Osteoblast (primary cell): ENCODE data around the gene OXSM. TPM values are rescaled to one million over a fixed set of nuclear protein-coding genes. Genes with fewer than 3 reads are reported as not detected.

ENCODE experiments used
- DNase-seq: peaks from one replicate; pipeline ENCODE4 v3.0.0; 2011; ENCODE audit warnings: low spot score, mixed read lengths; ENCODE audit not compliant: insufficient read length; ENCODE audit errors: missing footprints
- H2AFZ ChIP-seq: 2 replicates; pipeline ENCODE4 v1.6.0; 2011; ENCODE audit warnings: mild to moderate bottlenecking, low read length
- H3K27ac ChIP-seq: 2 replicates; pipeline ENCODE4 v1.5.1; 2011; ENCODE audit warnings: mild to moderate bottlenecking, low read depth, low read length, moderate library complexity
- H3K27me3 ChIP-seq: 2 replicates; pipeline ENCODE4 v1.6.0; 2012; ENCODE audit warnings: mild to moderate bottlenecking, control low read depth, inconsistent platforms, low read length, moderate library complexity; ENCODE audit not compliant: insufficient read depth
- H3K36me3 ChIP-seq: 2 replicates; pipeline ENCODE4 v1.5.1; 2011; ENCODE audit warnings: mild to moderate bottlenecking, low read length, control low read depth, moderate library complexity; ENCODE audit not compliant: insufficient read depth
- H3K4me1 ChIP-seq: 2 replicates; pipeline ENCODE4 v1.5.1; 2011; ENCODE audit warnings: mild to moderate bottlenecking, low read length, control low read depth, moderate library complexity; ENCODE audit not compliant: insufficient read depth
- H3K4me2 ChIP-seq: 2 replicates; pipeline ENCODE4 v1.6.0; 2011; ENCODE audit warnings: mild to moderate bottlenecking, low read length; ENCODE audit not compliant: insufficient read depth
- H3K4me3 ChIP-seq: fragments of 200-600 bp; sonication (generic); 3 replicates; pipeline ENCODE4 v1.5.1; 2012; ENCODE audit warnings: mild to moderate bottlenecking, low read length, inconsistent platforms; ENCODE audit not compliant: insufficient read depth
- H3K79me2 ChIP-seq: 2 replicates; pipeline ENCODE4 v1.6.0; 2012; ENCODE audit warnings: mild to moderate bottlenecking, low read length, control low read depth, inconsistent platforms; ENCODE audit not compliant: insufficient read depth
- H3K9me3 ChIP-seq: 2 replicates; pipeline ENCODE4 v1.5.1; 2011; ENCODE audit warnings: low read depth, low read length, control low read depth
- H4K20me1 ChIP-seq: 2 replicates; pipeline ENCODE4 v1.6.0; 2012; ENCODE audit warnings: mild to moderate bottlenecking, low read length, control low read depth; ENCODE audit not compliant: insufficient read depth
- CTCF ChIP-seq: IDR thresholded peaks from 2 replicates; pipeline ENCODE4 v1.5.1; 2011; ENCODE audit warnings: mild to moderate bottlenecking, low read depth, low read length, moderate library complexity; ENCODE audit errors: extremely low read depth
- total RNA-seq: library from RNA; depleted of rRNA; stranded (reverse); fragments of >200 nt; gene quantifications from 2 replicates; pipeline ENCODE4 v1.2.3, GENCODE V29; 2012

Gene OXSM
- total RNA-seq, result 10.9 and 11.2 TPM in 2 replicates

- Histone ChIP-seq H3K27me3 (no peaks in the 10 kb centered on the region), H3K4me2 (peak within 1 kb of the TSS; percentile 95), H3K9me3 (no peaks in the 10 kb centered on the region), H3K27ac (peak within 1 kb of the TSS; percentile 93), H3K4me1 (peaks cover 14% of the 10 kb centered on the region), H3K36me3 (peaks cover 4% of the 10 kb centered on the region), H4K20me1 (no peaks in the 10 kb centered on the region), H2AFZ (peak within 1 kb of the TSS; percentile 94), H3K4me3 (peak within 1 kb of the TSS; percentile 80), H3K79me2 (peaks cover 13% of the 10 kb centered on the region)
- TF ChIP-seq CTCF, result no peak
- peak; percentile 89 for DNase-seq
Measured at GRCh38 chr3:25789596-25790556, at the start of gene OXSM. OXSM (plus strand) TSS chr3:25790090; CDS start chr3:25791021, 931 bp downstream.

GRCh38 chr3:25744470-25744869, 45.4 kb upstream of the OXSM start:
- H3K27ac ChIP-seq, result no peak overlapping the region
- H3K79me2 ChIP-seq, result no peaks in the 10 kb centered on the region
- DNase-seq, result no peak
- H3K4me1 ChIP-seq, result no peaks in the 10 kb centered on the region
- H2AFZ ChIP-seq, result no peak overlapping the region
- no peaks in the 10 kb centered on the region for H3K9me3 ChIP-seq
- no peak for TF ChIP-seq CTCF
- H4K20me1 ChIP-seq, result no peaks in the 10 kb centered on the region
- peaks cover 5% of the 10 kb centered on the region for H3K36me3 ChIP-seq
- H3K27me3 ChIP-seq, result no peaks in the 10 kb centered on the region
- H3K4me3 ChIP-seq, result no peak overlapping the region
- H3K4me2 ChIP-seq, result no peak overlapping the region

GRCh38 chr3:25747033-25747432, 42.9 kb upstream of the OXSM start:
- H3K79me2 ChIP-seq, result no peaks in the 10 kb centered on the region
- TF ChIP-seq CTCF, result no peak
- DNase-seq, result no peak

GRCh38 chr3:25748189-25748588, 41.7 kb upstream of the OXSM start:
- Histone ChIP-seq H3K9me3 (no peaks in the 10 kb centered on the region), H2AFZ (no peak overlapping the region), H3K4me1 (no peaks in the 10 kb centered on the region), H3K36me3 (peaks cover 25% of the 10 kb centered on the region), H3K27me3 (no peaks in the 10 kb centered on the region), H3K4me2 (no peak overlapping the region), H4K20me1 (no peaks in the 10 kb centered on the region), H3K79me2 (no peaks in the 10 kb centered on the region), H3K4me3 (no peak overlapping the region), H3K27ac (no peak overlapping the region)
- no peak for DNase-seq
- no peak for TF ChIP-seq CTCF

More at GRCh38 chr3:25747033-25747432, 42.9 kb upstream of the OXSM start:
- H3K4me1 ChIP-seq, result no peaks in the 10 kb centered on the region
- no peak overlapping the region for H3K4me3 ChIP-seq
- H2AFZ ChIP-seq, result no peak overlapping the region
- no peaks in the 10 kb centered on the region for H4K20me1 ChIP-seq
- H3K4me2 ChIP-seq, result no peak overlapping the region
- H3K9me3 ChIP-seq, result no peaks in the 10 kb centered on the region
- no peaks in the 10 kb centered on the region for H3K27me3 ChIP-seq
- H3K27ac ChIP-seq, result no peak overlapping the region
- H3K36me3 ChIP-seq, result peaks cover 25% of the 10 kb centered on the region
